ENCODE results near the gene NPFFR2. TPM values are rescaled to one million over a fixed set of nuclear protein-coding genes. Genes with fewer than 3 reads are reported as not detected.
"Not testable (repeated sequence)": the region's sequence is repeated elsewhere in the genome, so short reads cannot be mapped to it uniquely, and the experiment has no call there.

NPFFR2 gene
- total RNA-seq, 1 donor from 2014 or later = not detected

- Histone ChIP-seq H3K27ac (no peak overlapping the region), H3K27me3 (no peaks in the 10 kb centered on the region), H3K4me3 (no peak overlapping the region), H3K4me1 (no peaks in the 10 kb centered on the region), H3K9me3 (no peaks in the 10 kb centered on the region), H3K36me3 (no peaks in the 10 kb centered on the region)
- no peak for DNase-seq (ENCODE audit: low spot score in 2 of 2)
- intact Hi-C loops (cut with DNase I) = no loop called here
- TF ChIP-seq, protein P1, sequence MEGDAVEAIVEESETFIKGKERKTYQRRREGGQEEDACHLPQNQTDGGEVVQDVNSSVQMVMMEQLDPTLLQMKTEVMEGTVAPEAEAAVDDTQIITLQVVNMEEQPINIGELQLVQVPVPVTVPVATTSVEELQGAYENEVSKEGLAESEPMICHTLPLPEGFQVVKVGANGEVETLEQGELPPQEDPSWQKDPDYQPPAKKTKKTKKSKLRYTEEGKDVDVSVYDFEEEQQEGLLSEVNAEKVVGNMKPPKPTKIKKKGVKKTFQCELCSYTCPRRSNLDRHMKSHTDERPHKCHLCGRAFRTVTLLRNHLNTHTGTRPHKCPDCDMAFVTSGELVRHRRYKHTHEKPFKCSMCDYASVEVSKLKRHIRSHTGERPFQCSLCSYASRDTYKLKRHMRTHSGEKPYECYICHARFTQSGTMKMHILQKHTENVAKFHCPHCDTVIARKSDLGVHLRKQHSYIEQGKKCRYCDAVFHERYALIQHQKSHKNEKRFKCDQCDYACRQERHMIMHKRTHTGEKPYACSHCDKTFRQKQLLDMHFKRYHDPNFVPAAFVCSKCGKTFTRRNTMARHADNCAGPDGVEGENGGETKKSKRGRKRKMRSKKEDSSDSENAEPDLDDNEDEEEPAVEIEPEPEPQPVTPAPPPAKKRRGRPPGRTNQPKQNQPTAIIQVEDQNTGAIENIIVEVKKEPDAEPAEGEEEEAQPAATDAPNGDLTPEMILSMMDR (IDR thresholded peaks at IDR 0.05) = no peak
Observed at GRCh38 chr4:72144241-72144640, 112.4 kb downstream of the NPFFR2 start.

- TF ChIP-seq, protein P1 (IDR thresholded peaks at IDR 0.05) = no peak
- no peak overlapping the region for H3K4me3 ChIP-seq
- no peak overlapping the region for H3K27ac ChIP-seq
- H3K36me3 ChIP-seq = no peaks in the 10 kb centered on the region
- intact Hi-C loops (cut with DNase I) = no loop called here
- no peaks in the 10 kb centered on the region for H3K4me1 ChIP-seq
- no peak for DNase-seq (ENCODE audit: low spot score in 2 of 2)
- no peaks in the 10 kb centered on the region for H3K27me3 ChIP-seq
- H3K9me3 ChIP-seq = no peaks in the 10 kb centered on the region
Observed at GRCh38 chr4:72152731-72153130, 120.9 kb downstream of the NPFFR2 start.

- H3K9me3 ChIP-seq; H3K27me3 ChIP-seq; H3K4me1 ChIP-seq; H3K36me3 ChIP-seq; H3K4me3 ChIP-seq; H3K27ac ChIP-seq; DNase-seq (ENCODE audit: low spot score in 2 of 2); intact Hi-C loops (cut with DNase I): not testable (repeated sequence)
Observed at GRCh38 chr4:72153634-72154033, 121.8 kb downstream of the NPFFR2 start.

DNA sequence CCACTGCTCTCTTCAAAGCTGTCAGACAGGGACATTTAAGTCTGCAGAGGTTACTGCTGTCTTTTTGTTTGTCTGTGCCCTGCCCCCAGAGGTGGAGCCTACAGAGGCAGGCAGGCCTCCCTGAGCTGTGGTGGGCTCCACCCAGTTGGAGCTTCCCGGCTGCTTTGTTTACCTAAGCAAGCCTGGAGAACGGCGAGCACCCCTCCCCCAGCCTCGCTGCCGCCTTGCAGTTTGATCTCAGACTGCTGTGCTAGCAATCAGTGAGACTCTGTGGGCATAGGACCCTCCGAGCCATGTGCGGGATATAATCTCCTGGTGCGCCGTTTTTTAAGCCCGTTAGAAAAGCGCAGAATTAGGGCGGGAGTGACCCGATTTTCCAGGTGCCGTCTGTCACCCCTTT lies 137.5 kb downstream of the NPFFR2 start:
- H3K4me3 ChIP-seq; H3K4me1 ChIP-seq; H3K36me3 ChIP-seq; DNase-seq (ENCODE audit: low spot score in 2 of 2); intact Hi-C loops (cut with DNase I); H3K27ac ChIP-seq; H3K27me3 ChIP-seq; H3K9me3 ChIP-seq: not testable (repeated sequence)

DNA sequence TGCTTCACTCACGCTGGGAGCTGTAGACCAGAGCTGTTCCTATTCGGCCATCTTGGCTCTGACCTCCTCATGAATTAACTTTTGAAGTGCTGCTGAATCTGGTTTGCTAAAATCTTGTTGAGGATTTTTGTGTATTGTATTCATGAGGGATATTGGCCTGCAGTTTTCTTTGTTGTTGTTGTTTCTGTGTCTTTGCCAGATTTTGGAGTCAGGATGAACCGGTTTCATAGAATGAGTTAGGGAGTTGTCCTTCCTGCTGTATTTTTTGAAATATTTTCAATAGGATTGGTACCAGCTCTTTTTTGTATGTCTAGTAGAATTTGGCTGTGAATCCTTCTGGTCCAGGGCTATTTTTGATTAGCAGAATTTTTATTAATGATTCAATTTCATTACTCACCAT lies 138.1 kb downstream of the NPFFR2 start:
- intact Hi-C loops (cut with DNase I) = no loop called here
- Histone ChIP-seq H3K36me3 (no peaks in the 10 kb centered on the region), H3K27ac (no peak overlapping the region), H3K9me3 (no peaks in the 10 kb centered on the region), H3K4me1 (no peaks in the 10 kb centered on the region), H3K4me3 (no peak overlapping the region), H3K27me3 (no peaks in the 10 kb centered on the region)
- TF ChIP-seq, protein P1 (IDR thresholded peaks at IDR 0.05) = no peak
- DNase-seq (ENCODE audit: low spot score in 2 of 2) = no peak

DNA sequence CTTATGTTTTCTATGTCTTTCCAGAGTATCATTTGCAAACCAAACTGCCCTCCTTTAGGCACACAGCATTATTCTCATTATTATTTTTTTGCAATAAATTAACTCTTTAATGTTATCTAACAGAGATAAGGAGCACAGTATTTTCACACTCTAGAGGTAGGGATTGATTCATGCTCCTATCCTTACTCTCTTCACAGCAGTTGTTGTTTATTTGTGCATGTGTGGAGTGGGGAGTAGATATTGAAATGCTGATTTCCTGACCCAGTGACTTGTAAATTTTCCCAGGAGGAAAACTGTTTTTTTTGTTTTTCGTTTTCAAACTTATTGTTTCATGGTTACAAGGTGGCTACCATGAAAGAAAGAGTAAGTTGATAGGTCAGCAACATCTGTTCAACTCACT lies 140.0 kb downstream of the NPFFR2 start:
- H3K9me3 ChIP-seq = no peaks in the 10 kb centered on the region
- H3K4me1 ChIP-seq = no peaks in the 10 kb centered on the region
- no peak overlapping the region for H3K4me3 ChIP-seq
- no peaks in the 10 kb centered on the region for H3K36me3 ChIP-seq
- no peak for DNase-seq (ENCODE audit: low spot score in 2 of 2)
- no peak overlapping the region for H3K27ac ChIP-seq
- no peaks in the 10 kb centered on the region for H3K27me3 ChIP-seq
- intact Hi-C loops (cut with DNase I) = no loop called here
- TF ChIP-seq, protein P1 (IDR thresholded peaks at IDR 0.05) = no peak

- Histone ChIP-seq H3K27me3 (no peaks in the 10 kb centered on the region), H3K4me1 (no peaks in the 10 kb centered on the region), H3K27ac (no peak overlapping the region), H3K4me3 (no peak overlapping the region), H3K36me3 (no peaks in the 10 kb centered on the region), H3K9me3 (no peaks in the 10 kb centered on the region)
- intact Hi-C loops (cut with DNase I) = no loop called here
- TF ChIP-seq, protein P1 (IDR thresholded peaks at IDR 0.05) = no peak
- no peak for DNase-seq (ENCODE audit: low spot score in 2 of 2)
Observed at GRCh38 chr4:72179342-72179741, 147.5 kb downstream of the NPFFR2 start.

All from ascending aorta (tissue), 2 donors.